ENCODE results near the gene NTN1. TPM values are rescaled to one million over a fixed set of nuclear protein-coding genes. Genes with fewer than 3 reads are reported as not detected.

The NTN1 gene
- total and polyA plus RNA-seq, 2 experiments from 2014 or later: 0.42 to 2.1 TPM

DNA sequence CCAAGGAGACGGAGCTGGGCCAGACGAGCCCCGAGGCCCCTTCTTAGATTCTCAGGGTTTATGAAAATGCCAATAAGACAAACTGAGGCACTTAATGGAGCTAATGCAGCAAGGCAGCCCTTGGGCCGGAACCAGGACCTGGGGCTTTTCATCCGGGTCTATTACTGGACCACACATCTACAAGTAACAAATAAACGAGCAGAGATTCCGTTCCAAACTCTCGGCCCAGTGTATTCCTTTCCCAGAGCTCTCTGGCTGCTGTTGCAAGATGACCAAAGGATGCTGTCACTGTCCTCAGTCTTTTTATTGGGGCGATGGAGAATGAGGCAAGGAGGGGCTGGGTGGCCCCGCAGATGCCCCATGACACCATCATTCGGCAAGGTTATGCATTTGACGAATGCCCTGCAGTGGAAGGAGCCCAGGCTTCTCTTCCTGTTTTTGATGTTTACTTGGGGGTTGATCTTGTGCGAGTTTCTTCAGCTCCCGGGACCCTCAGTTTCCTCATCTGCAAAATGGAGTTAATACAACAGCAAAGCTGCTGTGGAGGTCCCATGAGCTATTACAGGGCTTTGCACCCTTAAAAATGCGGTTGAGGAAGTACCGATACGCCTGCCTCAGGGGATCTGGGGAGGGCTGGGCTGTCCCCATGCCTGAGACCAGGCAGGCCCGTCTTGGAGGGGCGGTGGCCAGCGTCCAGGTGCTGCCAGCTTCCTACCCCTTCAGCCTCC, 1.1 kb upstream of the NTN1 start:
- Histone ChIP-seq H4K20me1 (ENCODE audit: insufficient read depth, poor library complexity, severe bottlenecking) (no peaks in the 10 kb centered on the region), H3K4me1 (ENCODE audit: insufficient read depth) (peaks cover 13% of the 10 kb centered on the region), H3K4me2 (peak overlapping the region; percentile 100), H3K27ac (no peak overlapping the region), H3K27me3 (peaks cover 83% of the 10 kb centered on the region), H3K9me2 (replicated peaks; ENCODE audit: insufficient read depth) (no peaks in the 10 kb centered on the region), H3K79me2 (no peaks in the 10 kb centered on the region), H3K4me3 (no peak overlapping the region), H2AFZ (peak overlapping the region; percentile 63), H3K9me3 (ENCODE audit: low read depth) (no peaks in the 10 kb centered on the region), H3K36me3 (replicated peaks; ENCODE audit: insufficient read depth, low read depth) (no peaks in the 10 kb centered on the region)
- no peak for DNase-seq (ENCODE audit: low spot score)
- WGBS (ENCODE audit: low lambda C conversion rate, missing lambda C conversion rate): 53% methylated on average over 20 of the region's 20 CpGs
- TF ChIP-seq EZH2 (IDR thresholded peaks at IDR 0.05; ENCODE audit: borderline replicate concordance) (peak; percentile 3), EZH2phosphoT487 (IDR thresholded peaks at IDR 0.05; ENCODE audit: low read depth, severe bottlenecking, unreplicated experiment) (no peak)
- TF ChIP-seq, protein P1, sequence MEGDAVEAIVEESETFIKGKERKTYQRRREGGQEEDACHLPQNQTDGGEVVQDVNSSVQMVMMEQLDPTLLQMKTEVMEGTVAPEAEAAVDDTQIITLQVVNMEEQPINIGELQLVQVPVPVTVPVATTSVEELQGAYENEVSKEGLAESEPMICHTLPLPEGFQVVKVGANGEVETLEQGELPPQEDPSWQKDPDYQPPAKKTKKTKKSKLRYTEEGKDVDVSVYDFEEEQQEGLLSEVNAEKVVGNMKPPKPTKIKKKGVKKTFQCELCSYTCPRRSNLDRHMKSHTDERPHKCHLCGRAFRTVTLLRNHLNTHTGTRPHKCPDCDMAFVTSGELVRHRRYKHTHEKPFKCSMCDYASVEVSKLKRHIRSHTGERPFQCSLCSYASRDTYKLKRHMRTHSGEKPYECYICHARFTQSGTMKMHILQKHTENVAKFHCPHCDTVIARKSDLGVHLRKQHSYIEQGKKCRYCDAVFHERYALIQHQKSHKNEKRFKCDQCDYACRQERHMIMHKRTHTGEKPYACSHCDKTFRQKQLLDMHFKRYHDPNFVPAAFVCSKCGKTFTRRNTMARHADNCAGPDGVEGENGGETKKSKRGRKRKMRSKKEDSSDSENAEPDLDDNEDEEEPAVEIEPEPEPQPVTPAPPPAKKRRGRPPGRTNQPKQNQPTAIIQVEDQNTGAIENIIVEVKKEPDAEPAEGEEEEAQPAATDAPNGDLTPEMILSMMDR (IDR thresholded peaks at IDR 0.05; ENCODE audit: poor library complexity): no peak

DNA sequence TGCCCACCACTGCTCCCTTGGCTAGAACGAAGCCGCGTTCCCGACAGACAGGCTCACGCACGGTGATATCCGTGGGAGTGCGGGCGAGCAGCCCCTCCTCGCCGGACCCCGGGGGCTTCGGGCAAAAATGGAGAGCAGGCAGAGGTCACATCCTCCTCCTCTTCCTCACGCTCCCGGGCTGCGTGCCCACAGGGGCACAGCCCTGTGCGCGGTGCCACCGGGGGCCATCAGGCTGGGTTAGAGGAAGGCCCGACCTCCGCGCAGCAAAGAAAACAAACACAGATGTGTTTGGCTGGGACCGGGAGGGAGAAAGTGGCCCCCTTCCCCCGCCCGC, 519 bp upstream of the NTN1 start:
- TF ChIP-seq EZH2 (IDR thresholded peaks at IDR 0.05; ENCODE audit: borderline replicate concordance): peak; percentile 10
- no peak for TF ChIP-seq EZH2phosphoT487 (IDR thresholded peaks at IDR 0.05; ENCODE audit: low read depth, severe bottlenecking, unreplicated experiment)
- TF ChIP-seq, protein P1 (IDR thresholded peaks at IDR 0.05; ENCODE audit: poor library complexity): no peak
- 2% methylated on average over 19 of the region's 25 CpGs for WGBS (ENCODE audit: low lambda C conversion rate, missing lambda C conversion rate)
- peak overlapping the region; percentile 100 for H3K4me2 ChIP-seq
- H3K79me2 ChIP-seq: no peaks in the 10 kb centered on the region
- peak overlapping the region; percentile 72 for H3K4me3 ChIP-seq
- DNase-seq (ENCODE audit: low spot score): no peak
- H4K20me1 ChIP-seq (ENCODE audit: insufficient read depth, poor library complexity, severe bottlenecking): no peaks in the 10 kb centered on the region
- H3K36me3 ChIP-seq (replicated peaks; ENCODE audit: insufficient read depth, low read depth): no peaks in the 10 kb centered on the region
- H3K27ac ChIP-seq: no peak overlapping the region
- H3K4me1 ChIP-seq (ENCODE audit: insufficient read depth): peaks cover 13% of the 10 kb centered on the region
- H3K27me3 ChIP-seq: peaks cover 88% of the 10 kb centered on the region
- H3K9me2 ChIP-seq (replicated peaks; ENCODE audit: insufficient read depth): no peaks in the 10 kb centered on the region
- H2AFZ ChIP-seq: peak overlapping the region; percentile 63
- peaks cover 3% of the 10 kb centered on the region for H3K9me3 ChIP-seq (ENCODE audit: low read depth)

DNA sequence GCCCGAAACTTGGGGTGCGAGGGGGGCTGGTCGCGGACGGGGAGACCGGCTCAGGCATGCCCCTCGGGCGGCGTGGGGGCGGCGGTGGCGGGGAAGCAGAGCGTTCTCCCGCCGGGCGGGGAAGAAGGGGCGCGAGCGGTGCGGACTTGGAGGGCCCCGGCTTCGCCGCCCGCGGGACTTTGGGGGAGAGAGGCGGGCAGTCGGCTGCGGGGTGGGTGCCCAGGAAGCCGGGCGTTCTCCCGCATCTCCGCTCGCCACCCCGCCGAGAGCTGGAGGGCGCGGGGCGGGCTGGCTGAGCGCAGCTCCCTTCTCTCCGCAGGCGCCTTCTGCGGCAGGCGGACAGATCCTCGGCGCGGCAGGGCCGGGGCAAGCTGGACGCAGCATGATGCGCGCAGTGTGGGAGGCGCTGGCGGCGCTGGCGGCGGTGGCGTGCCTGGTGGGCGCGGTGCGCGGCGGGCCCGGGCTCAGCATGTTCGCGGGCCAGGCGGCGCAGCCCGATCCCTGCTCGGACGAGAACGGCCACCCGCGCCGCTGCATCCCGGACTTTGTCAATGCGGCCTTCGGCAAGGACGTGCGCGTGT, 772 bp downstream of the NTN1 start:
- DNase-seq (ENCODE audit: low spot score): peak; percentile 63
- Histone ChIP-seq H3K27me3 (peaks cover 82% of the 10 kb centered on the region), H3K36me3 (replicated peaks; ENCODE audit: insufficient read depth, low read depth) (no peaks in the 10 kb centered on the region), H3K27ac (no peak overlapping the region), H3K9me2 (replicated peaks; ENCODE audit: insufficient read depth) (no peaks in the 10 kb centered on the region), H3K79me2 (no peaks in the 10 kb centered on the region), H3K4me2 (peak overlapping the region; percentile 100), H3K4me1 (ENCODE audit: insufficient read depth) (peaks cover 13% of the 10 kb centered on the region), H3K9me3 (ENCODE audit: low read depth) (peaks cover 3% of the 10 kb centered on the region), H3K4me3 (peak overlapping the region; percentile 72), H2AFZ (peak overlapping the region; percentile 40), H4K20me1 (ENCODE audit: insufficient read depth, poor library complexity, severe bottlenecking) (no peaks in the 10 kb centered on the region)
- TF ChIP-seq, protein P1 (IDR thresholded peaks at IDR 0.05; ENCODE audit: poor library complexity): no peak
- WGBS (ENCODE audit: low lambda C conversion rate, missing lambda C conversion rate): 0% methylated on average over 18 of the region's 79 CpGs

All from hepatocyte (in vitro differentiated cells).